ENCODE measurements around the gene SCGB1C2.

Gene SCGB1C2

GRCh38 chr17:149897-150584 is 12.7 kb downstream of the SCGB1C2 start:
- H3K27ac ChIP-seq (ENCODE audit: low read depth, low read length): no peak overlapping the region
- H3K4me1 ChIP-seq (ENCODE audit: control insufficient read depth, insufficient read depth, low read length, unreplicated experiment): peaks cover 5% of the 10 kb centered on the region
- H3K27me3 ChIP-seq (ENCODE audit: insufficient read depth, low read length): no peaks in the 10 kb centered on the region
- H3K79me2 ChIP-seq (ENCODE audit: control insufficient read depth, insufficient read depth, low read length, unreplicated experiment): no peaks in the 10 kb centered on the region
- no peaks in the 10 kb centered on the region for H3K36me3 ChIP-seq (ENCODE audit: insufficient read depth, low read length)
- no peak overlapping the region for H2AFZ ChIP-seq (ENCODE audit: low read length, unreplicated experiment)
- H3K4me3 ChIP-seq (ENCODE audit: low read depth, low read length): no peak overlapping the region

DNA sequence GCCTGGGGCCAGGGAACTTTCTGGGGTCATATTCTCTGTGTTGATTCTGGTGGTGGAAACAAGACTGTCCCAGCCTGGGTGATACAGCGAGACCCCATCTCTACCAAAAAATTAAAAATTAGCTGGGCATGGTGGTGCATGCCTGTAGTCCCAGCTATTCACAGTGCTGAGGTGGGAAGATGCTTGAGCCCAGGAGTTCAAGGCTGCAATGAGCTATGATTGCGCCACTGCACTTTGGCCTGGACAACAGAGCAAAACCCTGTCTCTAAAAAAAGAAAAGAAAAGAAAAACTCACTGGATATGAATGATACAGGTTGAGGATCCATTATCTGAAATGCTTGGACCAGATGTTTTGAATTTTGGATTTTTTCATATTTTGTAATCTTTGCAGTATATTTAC is 13.6 kb downstream of the SCGB1C2 start:
- no peaks in the 10 kb centered on the region for H3K27me3 ChIP-seq (ENCODE audit: insufficient read depth, low read length)
- H2AFZ ChIP-seq (ENCODE audit: low read length, unreplicated experiment): no peak overlapping the region
- peaks cover 5% of the 10 kb centered on the region for H3K4me1 ChIP-seq (ENCODE audit: control insufficient read depth, insufficient read depth, low read length, unreplicated experiment)
- H3K79me2 ChIP-seq (ENCODE audit: control insufficient read depth, insufficient read depth, low read length, unreplicated experiment): no peaks in the 10 kb centered on the region
- no peaks in the 10 kb centered on the region for H3K36me3 ChIP-seq (ENCODE audit: insufficient read depth, low read length)
- no peak overlapping the region for H3K27ac ChIP-seq (ENCODE audit: low read depth, low read length)
- no peak overlapping the region for H3K4me3 ChIP-seq (ENCODE audit: low read depth, low read length)

DNA sequence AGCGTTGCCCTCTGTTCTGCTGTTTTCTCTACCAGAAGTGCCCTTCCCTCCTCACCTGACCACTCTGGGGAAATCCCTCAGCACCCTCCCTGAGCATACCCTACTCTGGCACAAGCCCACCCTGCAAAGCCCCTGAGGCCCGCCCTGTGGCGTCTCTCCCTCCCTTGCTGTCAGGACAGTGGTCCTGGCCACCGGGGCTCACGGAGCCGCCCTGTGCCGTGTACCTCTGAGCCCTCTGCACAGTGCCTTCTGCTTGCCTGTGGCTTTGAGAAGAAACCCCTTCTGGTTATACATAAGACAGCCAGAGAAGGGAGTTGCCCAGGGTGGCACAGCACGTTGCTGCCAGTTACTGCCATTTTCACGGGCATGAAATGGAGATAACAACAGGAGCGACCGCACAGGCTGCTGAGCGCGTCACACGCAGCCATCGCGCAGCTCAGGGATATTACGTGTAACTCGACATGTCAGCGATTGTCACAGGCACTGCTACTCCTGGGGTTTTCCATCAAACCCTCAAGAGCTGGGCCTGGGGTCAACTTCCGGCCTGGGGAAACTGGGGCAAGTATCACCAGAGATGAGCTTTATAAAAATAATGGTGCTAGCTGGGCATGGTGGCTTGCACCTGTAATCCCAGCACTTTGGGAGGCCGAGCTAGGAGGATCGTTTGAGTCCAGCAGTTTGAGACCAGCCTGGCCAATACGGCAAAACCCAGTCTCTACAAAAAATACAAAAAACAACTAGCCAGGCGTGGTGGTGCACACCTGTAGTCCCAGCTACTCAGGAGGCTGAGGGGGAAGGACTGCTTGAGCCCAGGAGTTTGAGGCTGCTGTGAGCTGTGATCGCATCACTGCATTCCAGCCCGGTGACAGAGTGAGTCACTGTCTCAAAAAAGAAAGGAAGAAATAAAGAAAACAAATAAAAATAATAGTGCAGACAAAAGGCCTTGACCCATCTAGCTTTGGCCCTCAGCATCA is 14.8 kb downstream of the SCGB1C2 start:
- Histone ChIP-seq H3K4me1 (ENCODE audit: control insufficient read depth, insufficient read depth, low read length, unreplicated experiment) (peaks cover 5% of the 10 kb centered on the region), H3K27me3 (ENCODE audit: insufficient read depth, low read length) (no peaks in the 10 kb centered on the region), H3K36me3 (ENCODE audit: insufficient read depth, low read length) (no peaks in the 10 kb centered on the region), H2AFZ (ENCODE audit: low read length, unreplicated experiment) (no peak overlapping the region), H3K79me2 (ENCODE audit: control insufficient read depth, insufficient read depth, low read length, unreplicated experiment) (no peaks in the 10 kb centered on the region), H3K4me3 (ENCODE audit: low read depth, low read length) (no peak overlapping the region), H3K27ac (ENCODE audit: low read depth, low read length) (no peak overlapping the region)

- no peak overlapping the region for H3K4me3 ChIP-seq (ENCODE audit: low read depth, low read length)
- no peak overlapping the region for H2AFZ ChIP-seq (ENCODE audit: low read length, unreplicated experiment)
- H3K27ac ChIP-seq (ENCODE audit: low read depth, low read length): no peak overlapping the region
- H3K79me2 ChIP-seq (ENCODE audit: control insufficient read depth, insufficient read depth, low read length, unreplicated experiment): no peaks in the 10 kb centered on the region
- peaks cover 5% of the 10 kb centered on the region for H3K4me1 ChIP-seq (ENCODE audit: control insufficient read depth, insufficient read depth, low read length, unreplicated experiment)
- H3K36me3 ChIP-seq (ENCODE audit: insufficient read depth, low read length): no peaks in the 10 kb centered on the region
- H3K27me3 ChIP-seq (ENCODE audit: insufficient read depth, low read length): no peaks in the 10 kb centered on the region
These were observed 15.6 kb downstream of the SCGB1C2 start for GRCh38 chr17:152860-153420.

DNA sequence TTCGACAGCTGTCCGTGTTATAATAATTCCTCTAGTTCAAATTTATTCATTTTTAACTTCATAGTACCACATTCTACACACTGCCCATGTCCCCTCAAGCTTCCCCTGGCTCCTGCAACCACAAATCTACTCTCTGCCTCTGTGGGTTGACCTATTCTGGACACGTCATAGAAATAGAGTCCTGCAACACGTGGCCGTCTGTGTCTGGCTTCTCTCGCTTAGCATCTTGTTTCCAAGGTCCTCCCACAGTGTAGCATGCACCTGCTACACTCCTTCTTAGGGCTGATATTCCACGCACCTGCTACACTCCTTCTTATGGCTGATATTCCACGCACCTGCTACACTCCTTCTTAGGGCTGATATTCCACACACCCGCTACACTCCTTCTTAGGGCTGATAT is 16.5 kb downstream of the SCGB1C2 start:
- Histone ChIP-seq H3K27me3 (ENCODE audit: insufficient read depth, low read length) (no peaks in the 10 kb centered on the region), H3K36me3 (ENCODE audit: insufficient read depth, low read length) (no peaks in the 10 kb centered on the region)

DNA sequence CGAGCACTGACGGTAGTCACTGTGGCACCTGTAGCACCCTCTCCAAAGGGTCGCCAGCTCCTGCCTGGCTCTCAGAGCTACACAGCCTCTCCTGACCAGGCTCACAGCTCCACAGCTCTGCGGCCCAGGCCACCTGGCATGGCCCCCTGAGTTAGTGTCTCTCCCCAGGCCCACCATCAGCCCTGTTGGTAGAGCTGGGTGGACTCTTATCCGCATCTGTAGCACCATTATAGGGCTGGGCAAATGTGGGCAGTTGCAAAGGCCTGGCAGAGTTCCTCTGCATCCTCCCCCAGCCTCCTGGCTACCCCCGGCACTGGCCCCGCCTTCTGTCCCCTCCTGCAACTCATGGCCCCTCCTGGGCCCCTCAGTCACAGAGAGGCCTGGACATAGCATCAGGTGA is 18.2 kb downstream of the SCGB1C2 start:
- H3K4me3 ChIP-seq (ENCODE audit: low read depth, low read length): no peak overlapping the region
- H3K27me3 ChIP-seq (ENCODE audit: insufficient read depth, low read length): no peaks in the 10 kb centered on the region
- H2AFZ ChIP-seq (ENCODE audit: low read length, unreplicated experiment): no peak overlapping the region
- no peaks in the 10 kb centered on the region for H3K36me3 ChIP-seq (ENCODE audit: insufficient read depth, low read length)
- H3K79me2 ChIP-seq (ENCODE audit: control insufficient read depth, insufficient read depth, low read length, unreplicated experiment): no peaks in the 10 kb centered on the region
- no peak overlapping the region for H3K27ac ChIP-seq (ENCODE audit: low read depth, low read length)
- peaks cover 5% of the 10 kb centered on the region for H3K4me1 ChIP-seq (ENCODE audit: control insufficient read depth, insufficient read depth, low read length, unreplicated experiment)

More for the DNA sequence above, 16.5 kb downstream of the SCGB1C2 start:
- Histone ChIP-seq H3K4me3 (ENCODE audit: low read depth, low read length) (no peak overlapping the region), H3K4me1 (ENCODE audit: control insufficient read depth, insufficient read depth, low read length, unreplicated experiment) (peaks cover 5% of the 10 kb centered on the region), H2AFZ (ENCODE audit: low read length, unreplicated experiment) (no peak overlapping the region), H3K79me2 (ENCODE audit: control insufficient read depth, insufficient read depth, low read length, unreplicated experiment) (no peaks in the 10 kb centered on the region), H3K27ac (ENCODE audit: low read depth, low read length) (no peak overlapping the region)

DNA sequence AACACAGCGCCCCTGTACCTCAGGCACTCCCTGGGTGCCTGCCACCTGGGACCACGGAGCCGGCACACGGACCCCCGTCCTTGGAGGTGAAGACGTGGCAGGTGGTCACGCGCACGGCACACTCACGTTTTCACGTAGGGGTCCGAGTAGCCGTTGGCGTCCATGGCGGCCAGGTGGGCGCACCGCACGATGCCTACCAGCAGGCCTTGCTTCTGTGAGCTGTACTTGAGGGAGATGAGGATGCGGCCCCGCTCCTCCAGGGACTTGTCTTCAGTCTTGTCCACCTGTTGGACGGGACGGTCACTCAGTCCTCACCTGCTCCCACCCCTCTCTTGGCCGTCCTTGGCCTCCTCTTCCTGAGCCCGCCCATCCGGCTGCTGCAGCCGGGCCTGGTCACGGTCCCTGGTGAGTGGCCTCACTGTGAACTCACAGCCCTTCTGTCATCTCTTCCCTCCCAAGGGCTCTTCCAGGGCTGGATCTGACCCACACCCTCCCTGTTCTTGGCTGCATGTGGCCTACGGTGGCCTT is 18.8 kb downstream of the SCGB1C2 start:
- H3K36me3 ChIP-seq (ENCODE audit: insufficient read depth, low read length): no peaks in the 10 kb centered on the region
- no peaks in the 10 kb centered on the region for H3K27me3 ChIP-seq (ENCODE audit: insufficient read depth, low read length)
- H3K4me1 ChIP-seq (ENCODE audit: control insufficient read depth, insufficient read depth, low read length, unreplicated experiment): peaks cover 5% of the 10 kb centered on the region
- H3K79me2 ChIP-seq (ENCODE audit: control insufficient read depth, insufficient read depth, low read length, unreplicated experiment): no peaks in the 10 kb centered on the region
- no peak overlapping the region for H2AFZ ChIP-seq (ENCODE audit: low read length, unreplicated experiment)
- H3K27ac ChIP-seq (ENCODE audit: low read depth, low read length): no peak overlapping the region
- H3K4me3 ChIP-seq (ENCODE audit: low read depth, low read length): no peak overlapping the region

DNA sequence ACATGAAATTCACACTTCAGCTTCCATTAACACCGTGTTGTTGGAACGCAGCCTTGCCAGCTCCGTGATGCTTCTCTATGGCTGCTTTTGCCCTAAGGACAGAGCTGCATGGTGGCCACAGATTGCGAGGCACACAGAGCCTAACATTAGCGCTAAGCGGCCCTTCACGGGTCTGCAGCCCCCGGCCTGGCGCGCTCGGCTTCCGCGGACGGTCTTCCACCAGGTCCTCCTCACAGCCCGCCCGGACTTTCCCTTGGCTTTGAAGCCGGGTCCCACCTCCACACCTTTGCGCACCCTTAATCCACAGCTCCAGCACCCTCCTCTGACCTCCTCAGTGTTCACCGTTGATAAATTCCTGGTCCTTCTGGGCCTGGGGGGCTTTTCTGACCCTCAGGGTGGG is 19.6 kb downstream of the SCGB1C2 start:
- H3K4me3 ChIP-seq (ENCODE audit: low read depth, low read length): no peak overlapping the region
- no peak overlapping the region for H3K27ac ChIP-seq (ENCODE audit: low read depth, low read length)
- H3K27me3 ChIP-seq (ENCODE audit: insufficient read depth, low read length): no peaks in the 10 kb centered on the region
- no peaks in the 10 kb centered on the region for H3K36me3 ChIP-seq (ENCODE audit: insufficient read depth, low read length)
- no peak overlapping the region for H2AFZ ChIP-seq (ENCODE audit: low read length, unreplicated experiment)
- peaks cover 5% of the 10 kb centered on the region for H3K4me1 ChIP-seq (ENCODE audit: control insufficient read depth, insufficient read depth, low read length, unreplicated experiment)
- H3K79me2 ChIP-seq (ENCODE audit: control insufficient read depth, insufficient read depth, low read length, unreplicated experiment): no peaks in the 10 kb centered on the region

DNA sequence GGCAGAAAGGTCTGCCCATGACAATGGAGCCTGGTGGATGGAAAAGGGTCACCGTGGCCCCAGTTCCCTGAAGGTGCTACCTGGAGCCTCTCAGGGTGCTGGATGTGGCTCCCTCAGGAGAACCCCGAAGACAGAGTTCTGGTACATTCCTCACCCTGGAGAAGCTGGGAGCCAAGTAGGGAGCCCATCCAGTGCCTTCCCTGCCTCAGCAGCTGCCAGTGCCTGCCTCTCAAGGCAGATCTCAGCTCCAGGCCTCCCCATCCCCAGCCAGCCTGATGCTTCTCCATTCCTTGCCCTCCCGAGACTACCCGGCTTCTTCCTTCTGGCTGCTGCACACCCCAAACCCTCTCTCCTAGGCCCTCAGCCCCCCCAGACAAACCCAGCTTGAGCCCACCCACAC is 20.5 kb downstream of the SCGB1C2 start:
- H3K27ac ChIP-seq (ENCODE audit: low read depth, low read length): no peak overlapping the region
- no peaks in the 10 kb centered on the region for H3K79me2 ChIP-seq (ENCODE audit: control insufficient read depth, insufficient read depth, low read length, unreplicated experiment)
- H2AFZ ChIP-seq (ENCODE audit: low read length, unreplicated experiment): no peak overlapping the region
- peaks cover 2% of the 10 kb centered on the region for H3K4me1 ChIP-seq (ENCODE audit: control insufficient read depth, insufficient read depth, low read length, unreplicated experiment)
- H3K27me3 ChIP-seq (ENCODE audit: insufficient read depth, low read length): no peaks in the 10 kb centered on the region
- H3K4me3 ChIP-seq (ENCODE audit: low read depth, low read length): no peak overlapping the region
- H3K36me3 ChIP-seq (ENCODE audit: insufficient read depth, low read length): no peaks in the 10 kb centered on the region

DNA sequence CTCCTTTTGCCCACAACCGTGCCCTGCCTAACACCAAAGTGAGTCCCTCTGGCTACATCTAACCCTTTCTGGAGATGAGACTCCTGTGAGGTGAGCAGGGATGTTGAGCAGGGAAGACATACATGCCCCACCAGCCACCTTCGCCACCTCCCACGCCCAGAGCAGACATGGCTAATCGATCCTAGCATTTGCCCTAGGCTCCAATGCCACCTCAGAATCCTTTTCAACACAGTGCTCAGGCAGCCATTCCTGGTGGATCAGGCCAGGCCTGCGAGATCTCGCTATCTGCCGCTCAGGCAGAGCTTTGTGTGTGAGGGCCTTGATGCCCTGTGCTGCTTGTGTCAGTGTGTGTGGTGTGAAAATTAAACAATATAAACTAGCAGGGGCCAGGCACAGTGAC is 21.0 kb downstream of the SCGB1C2 start:
- H3K79me2 ChIP-seq (ENCODE audit: control insufficient read depth, insufficient read depth, low read length, unreplicated experiment): no peaks in the 10 kb centered on the region
- no peaks in the 10 kb centered on the region for H3K27me3 ChIP-seq (ENCODE audit: insufficient read depth, low read length)
- no peaks in the 10 kb centered on the region for H3K36me3 ChIP-seq (ENCODE audit: insufficient read depth, low read length)
- H2AFZ ChIP-seq (ENCODE audit: low read length, unreplicated experiment): no peak overlapping the region
- H3K4me3 ChIP-seq (ENCODE audit: low read depth, low read length): no peak overlapping the region
- no peak overlapping the region for H3K27ac ChIP-seq (ENCODE audit: low read depth, low read length)
- H3K4me1 ChIP-seq (ENCODE audit: control insufficient read depth, insufficient read depth, low read length, unreplicated experiment): no peaks in the 10 kb centered on the region
